Hepatocyte (in vitro differentiated cells): Measurements from ENCODE around the gene NOL3.

Source experiments
- EZH2 ChIP-seq: fragments of 200-600 bp; sonication (generic); IDR thresholded peaks from 2 replicates; pipeline ENCODE4 v1.6.1; 2016; ENCODE audit warnings: antibody characterized with exemption, mild to moderate bottlenecking, borderline replicate concordance
- EZH2phosphoT487 ChIP-seq: fragments of 200-600 bp; sonication (generic); IDR thresholded peaks from one replicate; pipeline ENCODE4 v1.6.1; 2018; ENCODE audit warnings: antibody characterized with exemption, mild to moderate bottlenecking, low read depth, moderate library complexity; ENCODE audit not compliant: unreplicated experiment, severe bottlenecking
- TF ChIP-seq, protein P1 (sequence below): fragments of 200-600 bp; sonication (generic); IDR thresholded peaks from 2 replicates; pipeline ENCODE4 v1.5.1; 2016; ENCODE audit warnings: antibody characterized with exemption, mild to moderate bottlenecking; ENCODE audit not compliant: poor library complexity

DNA sequence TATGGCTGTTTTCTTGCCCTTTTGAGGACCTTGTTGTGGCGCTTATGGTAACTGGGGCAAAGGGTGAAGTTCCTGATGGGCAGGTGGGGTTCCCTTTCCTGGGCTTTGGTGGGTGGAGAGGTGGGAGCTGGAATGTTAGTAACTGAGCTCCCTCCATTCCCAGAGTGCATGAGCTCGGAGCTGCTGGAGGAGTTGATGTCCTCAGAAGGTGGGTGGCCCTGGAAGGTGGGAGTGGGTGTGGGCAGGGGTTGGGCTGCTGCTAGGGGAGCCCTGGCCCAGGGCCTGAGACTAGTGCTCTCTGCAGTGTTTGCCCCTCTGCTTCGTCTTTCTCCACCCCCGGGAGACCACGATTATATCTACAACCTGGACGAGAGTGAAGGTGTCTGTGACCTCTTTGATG, 27.4 kb downstream of the NOL3 start:
- TF ChIP-seq, protein P1, sequence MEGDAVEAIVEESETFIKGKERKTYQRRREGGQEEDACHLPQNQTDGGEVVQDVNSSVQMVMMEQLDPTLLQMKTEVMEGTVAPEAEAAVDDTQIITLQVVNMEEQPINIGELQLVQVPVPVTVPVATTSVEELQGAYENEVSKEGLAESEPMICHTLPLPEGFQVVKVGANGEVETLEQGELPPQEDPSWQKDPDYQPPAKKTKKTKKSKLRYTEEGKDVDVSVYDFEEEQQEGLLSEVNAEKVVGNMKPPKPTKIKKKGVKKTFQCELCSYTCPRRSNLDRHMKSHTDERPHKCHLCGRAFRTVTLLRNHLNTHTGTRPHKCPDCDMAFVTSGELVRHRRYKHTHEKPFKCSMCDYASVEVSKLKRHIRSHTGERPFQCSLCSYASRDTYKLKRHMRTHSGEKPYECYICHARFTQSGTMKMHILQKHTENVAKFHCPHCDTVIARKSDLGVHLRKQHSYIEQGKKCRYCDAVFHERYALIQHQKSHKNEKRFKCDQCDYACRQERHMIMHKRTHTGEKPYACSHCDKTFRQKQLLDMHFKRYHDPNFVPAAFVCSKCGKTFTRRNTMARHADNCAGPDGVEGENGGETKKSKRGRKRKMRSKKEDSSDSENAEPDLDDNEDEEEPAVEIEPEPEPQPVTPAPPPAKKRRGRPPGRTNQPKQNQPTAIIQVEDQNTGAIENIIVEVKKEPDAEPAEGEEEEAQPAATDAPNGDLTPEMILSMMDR, result no peak
- TF ChIP-seq EZH2 (no peak), EZH2phosphoT487 (no peak)
